Measurements from ENCODE around the gene SLC26A11. TPM values are rescaled to one million over a fixed set of nuclear protein-coding genes. Genes with fewer than 3 reads are reported as not detected.

SLC26A11 gene
- total RNA-seq, 1 experiment from 2014 or later = 17.7 TPM

GRCh38 chr17:80229011-80229410 lies 8.8 kb downstream of the SLC26A11 start:
- Histone ChIP-seq H3K4me2 (ENCODE audit: low read length) (no peak overlapping the region), H3K4me1 (ENCODE audit: control insufficient read depth in 1 of 2, insufficient read depth in 2 of 2, low read length in 2 of 2) (no peaks in the 10 kb centered on the region), H3K9me3 (ENCODE audit: control insufficient read depth in 1 of 2, insufficient read depth in 1 of 2, low read depth in 1 of 2, low read length in 2 of 2) (peaks cover 15 to 20% of the 10 kb centered on the region in 2 experiments; a peak in 2 of 4 replicates), H4K20me1 (ENCODE audit: insufficient read depth) (no peaks in the 10 kb centered on the region), H3K27me3 (ENCODE audit: insufficient read depth, low read length) (no peaks in the 10 kb centered on the region), H3K27ac (ENCODE audit: low read depth, low read length) (no peak overlapping the region), H3K9me2 (ENCODE audit: insufficient read depth) (no peaks in the 10 kb centered on the region), H2AFZ (ENCODE audit: low read depth, low read length, poor library complexity, severe bottlenecking) (no peak overlapping the region), H3K36me3 (ENCODE audit: control insufficient read depth in 1 of 2, insufficient read depth in 2 of 2, low read length in 2 of 2) (peaks cover 0 to 6% of the 10 kb centered on the region in 2 experiments; a peak in 2 of 4 replicates), H3K9ac (ENCODE audit: low read length) (no peak overlapping the region), H3K4me3 (replicated peaks in 1 of 2; ENCODE audit: low read depth in 1 of 2, low read length in 2 of 2) (no peak overlapping the region), H3K79me2 (ENCODE audit: insufficient read depth, low read length) (no peaks in the 10 kb centered on the region)
- ChIA-PET RAD21 (ENCODE audit: low non-redundant PET in 1 of 2, low total read pairs in 2 of 2, uncharacterized antibody in 2 of 2, unreplicated experiment in 2 of 2) (no interaction called here), POLR2A (no interaction called here), CTCF (no interaction called here)
- intact Hi-C loops (cut with micrococcal nuclease) = no loop called here
- ATAC-seq (no peak), DNase-seq (ENCODE audit: low read depth, low spot score) (no peak)
- BruUV-seq (replicated peaks) = no TSS peak
- TF ChIP-seq ATF3 (IDR thresholded peaks at IDR 0.05) (no peak), YY1 (IDR thresholded peaks at IDR 0.05; ENCODE audit: extremely low read depth, insufficient replicate concordance, low read depth, low read length) (no peak), EZH2 (IDR thresholded peaks at IDR 0.05) (no peak), MAX (IDR thresholded peaks at IDR 0.05) (no peak), ELF1 (IDR thresholded peaks at IDR 0.05; ENCODE audit: borderline replicate concordance, low read depth) (no peak), ZNF274 (IDR thresholded peaks at IDR 0.05; ENCODE audit: low read depth, low read length) (no peak), POLR2AphosphoS5 (IDR thresholded peaks at IDR 0.05; ENCODE audit: low read depth, low read length) (no peak), CBX3 (IDR thresholded peaks at IDR 0.05; ENCODE audit: low read depth) (no peak), ZBTB33 (IDR thresholded peaks at IDR 0.05; ENCODE audit: extremely low read depth, insufficient replicate concordance, low read length) (no peak), SP1 (IDR thresholded peaks at IDR 0.05; ENCODE audit: low read depth) (no peak), REST (IDR thresholded peaks at IDR 0.05; ENCODE audit: low read depth) (no peak), CTCF (IDR thresholded peaks at IDR 0.05 in 2 of 3, conservative IDR thresholded peaks at IDR 0.05 in 1 of 3; ENCODE audit: borderline replicate concordance in 1 of 3, insufficient read depth in 1 of 3, low read depth in 2 of 3, low read length in 2 of 3) (no peak), SIN3A (IDR thresholded peaks at IDR 0.05; ENCODE audit: low read depth) (no peak), ZFX (IDR thresholded peaks at IDR 0.05) (no peak), JUND (IDR thresholded peaks at IDR 0.05) (no peak), EZH2phosphoT487 (IDR thresholded peaks at IDR 0.05; ENCODE audit: borderline replicate concordance) (no peak)

Measured in HCT116 (cell line).